Measurements from ENCODE around the gene NOVA2. TPM values are rescaled to one million over a fixed set of nuclear protein-coding genes. Genes with fewer than 3 reads are reported as not detected.

Gene NOVA2
- total RNA-seq, 4 donors from 2014 or later, result 0.68 to 9.2 (median 1.9) TPM

- TF ChIP-seq CTCF (IDR thresholded peaks at IDR 0.05; ENCODE audit: low read depth), result no peak
Measured at GRCh38 chr19:45971260-45971902, 2.3 kb downstream of the NOVA2 start.

- no peak for TF ChIP-seq CTCF (IDR thresholded peaks at IDR 0.05; ENCODE audit: low read depth)
Measured at GRCh38 chr19:45969676-45970075, 4.0 kb downstream of the NOVA2 start.

GRCh38 chr19:45968626-45969025 lies 5.0 kb downstream of the NOVA2 start:
- TF ChIP-seq CTCF (IDR thresholded peaks at IDR 0.05; ENCODE audit: low read depth), result no peak

- no peak for TF ChIP-seq CTCF (IDR thresholded peaks at IDR 0.05; ENCODE audit: low read depth)
Measured at GRCh38 chr19:45967246-45967645, 6.4 kb downstream of the NOVA2 start.

- no peak for TF ChIP-seq CTCF (IDR thresholded peaks at IDR 0.05; ENCODE audit: low read depth)
Measured at GRCh38 chr19:45962021-45962420, 11.6 kb downstream of the NOVA2 start.

- TF ChIP-seq CTCF (IDR thresholded peaks at IDR 0.05; ENCODE audit: low read depth), result no peak
Measured at GRCh38 chr19:45960595-45961235, 12.9 kb downstream of the NOVA2 start.

GRCh38 chr19:45959517-45960025 lies 14.1 kb downstream of the NOVA2 start:
- TF ChIP-seq CTCF (IDR thresholded peaks at IDR 0.05; ENCODE audit: low read depth), result no peak
